Skeletal muscle tissue (tissue), 4 donors: ENCODE results near the gene LRRTM3. TPM values are rescaled to one million over a fixed set of nuclear protein-coding genes. Genes with fewer than 3 reads are reported as not detected.

Experiments
- H3K27ac ChIP-seq: one replicate; pipeline ENCODE4 v1.7.0; 2013; ENCODE audit warnings: mild to moderate bottlenecking, low read depth, low read length, inconsistent platforms
- H3K27me3 ChIP-seq, 3 donors: one replicate each; pipeline ENCODE4 v1.7.0; 2013; ENCODE audit warnings: low read length in 3 of 3; ENCODE audit not compliant: control insufficient read depth in 3 of 3, insufficient read depth in 3 of 3
- H3K36me3 ChIP-seq, 3 donors: one replicate each; pipeline ENCODE4 v1.7.0; 2013; ENCODE audit warnings: low read length in 3 of 3; ENCODE audit not compliant: control insufficient read depth in 3 of 3, insufficient read depth in 3 of 3
- H3K4me1 ChIP-seq, 3 donors: one replicate each; pipeline ENCODE4 v1.7.0; 2013; ENCODE audit warnings: low read length in 3 of 3, mild to moderate bottlenecking in 3 of 3; ENCODE audit not compliant: control insufficient read depth in 3 of 3, insufficient read depth in 3 of 3
- H3K4me3 ChIP-seq, 3 donors: one replicate each; pipeline ENCODE4 v1.7.0; 2013; ENCODE audit warnings: low read length in 3 of 3
- H3K9ac ChIP-seq, 3 donors: one replicate each; pipeline ENCODE4 v1.7.0; 2013; ENCODE audit warnings: low read length in 3 of 3, mild to moderate bottlenecking in 3 of 3, moderate library complexity in 2 of 3, low read depth in 1 of 3
- H3K9me3 ChIP-seq, 3 donors: one replicate each; pipeline ENCODE4 v1.7.0; 2013; ENCODE audit warnings: low read length in 3 of 3; ENCODE audit not compliant: control insufficient read depth in 3 of 3
- total RNA-seq: library from RNA; depleted of rRNA; stranded (reverse); fragments of >200 nt; gene quantifications from one replicate; pipeline ENCODE4 v1.2.3, GENCODE V29; 2014
- donor health status: Osteomylitis.

Gene LRRTM3
- total RNA-seq, 1 donor from 2014 or later, result 1.0 TPM

DNA sequence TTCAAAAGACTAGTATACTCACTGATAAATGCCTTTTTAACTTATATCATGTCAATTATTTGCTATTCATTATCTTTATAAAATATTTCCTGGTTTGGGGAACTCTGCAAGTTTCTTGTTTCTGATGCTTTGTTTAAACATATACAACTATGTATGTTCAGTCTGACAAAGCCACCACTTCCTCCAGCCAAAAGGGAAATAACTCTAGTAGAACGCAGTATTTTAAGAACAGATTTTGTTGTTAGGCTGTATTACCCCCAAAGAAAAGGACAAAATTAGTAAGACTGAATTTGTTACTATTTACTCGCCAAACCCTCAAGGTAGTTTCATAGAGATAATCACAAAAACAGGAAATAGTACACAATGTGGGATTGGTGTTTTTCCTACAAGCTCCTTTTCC, 78.9 kb downstream of the LRRTM3 start:
- no peaks in the 10 kb centered on the region for H3K27me3 ChIP-seq
- no peaks in the 10 kb centered on the region for H3K36me3 ChIP-seq
- no peak overlapping the region for H3K27ac ChIP-seq
- H3K9ac ChIP-seq, result no peak overlapping the region
- no peak overlapping the region for H3K4me3 ChIP-seq
- no peaks in the 10 kb centered on the region for H3K9me3 ChIP-seq
- H3K4me1 ChIP-seq, result no peaks in the 10 kb centered on the region

DNA sequence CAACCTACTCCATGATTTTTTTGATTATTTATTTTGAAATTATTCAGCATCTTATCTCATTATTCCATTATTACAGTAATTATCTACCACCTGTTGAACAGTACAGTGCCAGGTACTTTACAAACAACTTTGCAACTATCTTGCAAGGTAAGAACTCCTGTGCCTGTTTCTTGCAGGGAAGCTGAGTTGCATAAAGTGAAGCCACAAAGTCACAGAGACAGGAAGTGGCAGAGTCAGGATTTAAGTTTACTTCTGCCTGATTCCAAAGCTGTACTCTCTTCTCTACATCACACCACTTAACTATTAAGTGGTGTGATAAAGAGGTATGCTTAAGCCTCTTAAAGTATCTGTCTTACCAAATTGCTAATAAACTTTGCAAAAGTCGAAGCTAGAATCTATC, 80.1 kb downstream of the LRRTM3 start:
- H3K9ac ChIP-seq, result no peak overlapping the region
- no peaks in the 10 kb centered on the region for H3K36me3 ChIP-seq
- H3K27ac ChIP-seq, result no peak overlapping the region
- no peaks in the 10 kb centered on the region for H3K9me3 ChIP-seq
- H3K27me3 ChIP-seq, result no peaks in the 10 kb centered on the region
- H3K4me1 ChIP-seq, result no peaks in the 10 kb centered on the region
- H3K4me3 ChIP-seq, result no peak overlapping the region

DNA sequence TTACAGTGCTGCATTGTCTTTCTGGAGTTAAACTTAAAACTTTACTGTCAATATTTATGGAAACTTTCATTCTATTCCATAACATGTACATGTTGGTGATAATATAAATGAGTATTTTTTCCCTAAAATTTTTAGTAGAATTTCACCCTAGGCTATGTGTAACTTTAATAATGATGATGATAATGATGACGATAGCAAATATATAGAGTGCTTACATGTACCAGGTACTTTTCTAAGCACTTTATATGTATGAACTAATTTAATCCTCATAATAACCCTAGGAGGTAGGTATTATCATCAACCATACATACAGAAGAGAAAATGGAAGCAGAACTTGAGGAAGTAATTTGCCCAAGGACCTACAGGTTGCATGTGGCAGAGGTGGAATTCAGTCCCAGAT, 85.6 kb downstream of the LRRTM3 start:
- Histone ChIP-seq H3K36me3 (no peaks in the 10 kb centered on the region), H3K9ac (no peak overlapping the region), H3K4me3 (no peak overlapping the region), H3K27ac (no peak overlapping the region), H3K27me3 (no peaks in the 10 kb centered on the region), H3K4me1 (no peaks in the 10 kb centered on the region), H3K9me3 (no peaks in the 10 kb centered on the region)

DNA sequence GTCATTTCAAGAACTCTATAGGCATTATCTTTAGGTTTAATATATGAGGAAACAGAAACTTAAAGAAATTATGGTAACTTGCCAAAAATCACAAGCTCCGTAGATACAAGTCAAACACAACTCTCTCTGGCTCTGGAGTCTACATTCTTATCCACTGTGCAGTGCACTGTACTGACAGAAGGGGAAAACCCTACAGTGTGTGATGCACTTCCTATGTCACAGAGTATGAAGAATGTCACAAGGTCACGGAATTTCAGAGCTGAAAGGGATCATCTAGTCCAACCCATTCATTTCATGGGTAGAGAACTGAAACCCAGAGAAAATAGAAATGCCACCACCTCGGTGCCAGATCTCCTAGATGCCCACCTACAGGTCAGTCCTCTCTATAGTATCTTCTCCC, 86.1 kb downstream of the LRRTM3 start:
- Histone ChIP-seq H3K9me3 (no peaks in the 10 kb centered on the region), H3K36me3 (no peaks in the 10 kb centered on the region), H3K9ac (no peak overlapping the region), H3K27me3 (no peaks in the 10 kb centered on the region), H3K27ac (no peak overlapping the region), H3K4me1 (no peaks in the 10 kb centered on the region), H3K4me3 (no peak overlapping the region)

DNA sequence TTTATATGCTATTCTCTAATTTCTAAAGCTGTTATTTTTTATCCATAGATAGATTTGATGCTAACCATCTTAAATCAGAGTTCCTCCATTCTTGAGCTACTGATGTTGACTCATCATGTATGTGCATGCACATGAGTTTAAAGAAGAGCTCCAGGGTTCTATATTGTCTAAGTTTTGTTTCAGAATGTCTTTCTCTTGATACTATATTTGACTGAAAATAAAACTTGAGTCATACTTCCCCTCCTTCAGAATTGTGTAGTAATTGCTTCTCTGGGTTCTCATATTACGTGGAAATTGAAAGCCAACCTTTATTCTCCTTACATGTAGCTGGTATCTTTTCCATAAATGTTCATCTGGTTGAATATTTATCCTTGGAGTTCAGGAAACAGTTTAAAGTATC, 89.4 kb downstream of the LRRTM3 start:
- no peaks in the 10 kb centered on the region for H3K4me1 ChIP-seq
- H3K27ac ChIP-seq, result no peak overlapping the region
- H3K9ac ChIP-seq, result no peak overlapping the region
- no peaks in the 10 kb centered on the region for H3K36me3 ChIP-seq
- no peaks in the 10 kb centered on the region for H3K9me3 ChIP-seq
- no peaks in the 10 kb centered on the region for H3K27me3 ChIP-seq
- no peak overlapping the region for H3K4me3 ChIP-seq

DNA sequence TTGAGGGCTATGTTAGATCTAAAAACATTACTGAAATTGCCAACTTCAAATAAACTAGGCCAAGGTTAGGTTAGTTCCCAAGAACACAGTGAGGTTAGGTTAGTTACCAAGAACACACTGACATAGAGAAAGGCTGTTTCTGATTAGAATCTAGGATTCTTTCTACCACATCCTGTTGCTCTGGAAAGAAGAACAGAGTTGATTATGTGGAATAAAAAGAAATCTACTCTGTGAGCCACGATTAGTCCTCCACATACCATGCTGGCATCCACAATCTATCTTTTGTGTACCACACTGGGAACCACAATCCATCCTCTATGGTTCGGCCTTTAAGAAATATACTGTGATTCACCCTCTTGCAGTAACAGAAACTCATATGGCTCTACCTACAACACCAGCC, 91.4 kb downstream of the LRRTM3 start:
- no peaks in the 10 kb centered on the region for H3K27me3 ChIP-seq
- H3K9me3 ChIP-seq, result no peaks in the 10 kb centered on the region
- no peak overlapping the region for H3K4me3 ChIP-seq
- H3K36me3 ChIP-seq, result no peaks in the 10 kb centered on the region
- H3K9ac ChIP-seq, result no peak overlapping the region
- H3K4me1 ChIP-seq, result no peaks in the 10 kb centered on the region
- H3K27ac ChIP-seq, result no peak overlapping the region

DNA sequence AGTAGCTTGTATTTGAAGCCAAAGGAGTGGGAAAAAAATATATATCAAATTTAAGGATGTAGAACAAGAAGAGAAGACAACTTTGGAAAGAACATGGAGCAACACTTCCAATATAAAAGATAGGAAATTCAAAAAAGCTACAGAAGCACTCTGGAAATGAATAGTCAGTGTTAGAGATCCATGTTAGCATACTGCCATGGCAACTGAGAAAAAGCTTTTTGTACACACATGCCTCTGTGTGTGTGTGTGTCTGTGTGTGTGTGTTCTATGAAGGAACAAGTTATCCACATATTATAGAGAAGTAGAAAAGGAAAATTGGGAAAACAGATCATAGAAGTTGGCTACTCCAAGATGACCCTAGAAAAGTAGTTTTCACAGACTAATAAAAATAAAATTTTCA, 96.3 kb downstream of the LRRTM3 start:
- no peaks in the 10 kb centered on the region for H3K4me1 ChIP-seq
- no peaks in the 10 kb centered on the region for H3K36me3 ChIP-seq
- H3K9me3 ChIP-seq, result no peaks in the 10 kb centered on the region
- no peak overlapping the region for H3K4me3 ChIP-seq
- H3K27ac ChIP-seq, result no peak overlapping the region
- no peaks in the 10 kb centered on the region for H3K27me3 ChIP-seq
- H3K9ac ChIP-seq, result no peak overlapping the region

DNA sequence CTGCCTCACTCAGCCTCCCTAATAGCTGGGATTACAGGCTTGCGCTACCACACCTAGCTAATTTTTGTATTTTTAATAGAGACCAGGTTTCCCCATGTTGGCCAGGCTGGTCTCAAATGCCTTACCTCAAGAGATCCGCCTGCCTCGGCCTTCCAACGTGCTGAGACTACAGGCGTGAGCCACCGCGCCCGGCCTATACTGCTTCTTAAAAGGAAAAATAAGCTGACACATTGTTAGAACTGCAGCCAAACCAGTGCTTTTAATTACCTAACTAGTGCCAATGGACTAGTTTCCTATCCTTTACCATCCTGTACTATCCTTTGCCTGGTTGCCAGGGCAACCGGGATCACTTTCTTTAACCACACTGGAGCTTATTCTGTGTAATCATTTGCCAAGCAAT, 108.0 kb downstream of the LRRTM3 start:
- H3K4me3 ChIP-seq, result no peak overlapping the region
- H3K27ac ChIP-seq, result no peak overlapping the region
- H3K36me3 ChIP-seq, result no peaks in the 10 kb centered on the region
- H3K9ac ChIP-seq, result no peak overlapping the region
- H3K9me3 ChIP-seq, result no peaks in the 10 kb centered on the region
- no peaks in the 10 kb centered on the region for H3K4me1 ChIP-seq
- H3K27me3 ChIP-seq, result no peaks in the 10 kb centered on the region

DNA sequence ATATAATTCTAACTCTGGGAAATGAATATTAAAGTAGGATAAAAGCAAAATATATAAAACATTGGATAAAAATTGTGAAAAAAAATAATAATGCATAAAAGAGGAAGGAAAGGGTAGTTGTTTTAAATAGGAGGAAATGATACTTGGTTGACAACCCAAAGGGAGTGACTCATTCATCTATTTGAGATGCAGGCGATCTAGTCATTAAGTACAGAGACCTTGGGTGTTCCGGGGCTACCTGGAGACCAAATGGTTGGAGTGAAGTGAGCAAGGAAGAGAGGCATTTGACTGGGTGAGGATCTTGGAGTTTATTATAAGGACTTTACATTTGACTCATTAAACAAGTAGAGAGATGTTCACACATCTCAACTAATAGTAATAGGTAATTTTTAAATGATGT, 111.0 kb downstream of the LRRTM3 start:
- Histone ChIP-seq H3K36me3 (no peaks in the 10 kb centered on the region), H3K9ac (no peak overlapping the region), H3K27ac (no peak overlapping the region), H3K4me3 (no peak overlapping the region), H3K4me1 (no peaks in the 10 kb centered on the region), H3K27me3 (no peaks in the 10 kb centered on the region), H3K9me3 (no peaks in the 10 kb centered on the region)

DNA sequence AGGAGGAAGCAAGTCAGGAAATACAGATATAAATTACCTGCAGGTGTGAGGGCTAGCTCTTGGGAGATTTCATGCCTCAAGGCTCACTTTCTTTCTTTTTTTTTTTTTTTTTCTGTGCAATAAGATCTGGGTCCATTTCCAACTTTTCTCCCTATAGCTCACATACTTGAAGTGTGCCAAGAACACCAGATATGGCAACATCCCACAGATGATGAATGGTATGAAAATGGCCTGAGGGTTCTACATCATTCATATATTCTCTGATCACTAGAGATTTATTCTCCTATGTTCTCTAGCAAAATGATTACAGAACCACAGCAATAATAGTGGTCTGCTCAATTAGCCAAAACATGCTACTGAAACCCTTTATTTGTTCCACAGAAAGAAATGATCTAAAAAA, 117.2 kb downstream of the LRRTM3 start:
- H3K4me1 ChIP-seq, result no peaks in the 10 kb centered on the region
- H3K9ac ChIP-seq, result no peak overlapping the region
- no peaks in the 10 kb centered on the region for H3K36me3 ChIP-seq
- no peak overlapping the region for H3K4me3 ChIP-seq
- H3K27ac ChIP-seq, result no peak overlapping the region
- no peaks in the 10 kb centered on the region for H3K27me3 ChIP-seq
- no peaks in the 10 kb centered on the region for H3K9me3 ChIP-seq

DNA sequence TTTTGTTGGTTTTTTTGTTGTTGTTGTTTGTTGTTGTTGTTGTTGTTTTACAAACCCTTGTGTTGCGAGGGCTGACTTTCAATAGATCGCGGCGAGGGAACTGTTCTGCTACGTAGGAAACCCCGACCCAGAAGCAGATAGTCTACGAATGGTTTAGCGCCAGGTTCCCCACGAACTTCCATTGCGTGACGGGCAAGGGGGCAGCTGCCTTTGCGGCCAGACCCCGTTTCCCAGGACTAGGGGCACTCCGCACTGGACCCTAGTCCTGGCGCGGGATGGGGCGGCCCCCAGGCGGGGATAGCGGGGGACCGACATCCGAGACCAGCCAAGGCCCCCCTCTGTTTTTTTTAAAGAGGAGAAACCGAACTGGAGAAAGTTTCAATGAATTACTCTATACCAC, 119.6 kb downstream of the LRRTM3 start:
- H3K27me3 ChIP-seq, result no peaks in the 10 kb centered on the region

More for the DNA sequence above, 119.6 kb downstream of the LRRTM3 start:
- no peaks in the 10 kb centered on the region for H3K9me3 ChIP-seq
- no peaks in the 10 kb centered on the region for H3K36me3 ChIP-seq
- no peak overlapping the region for H3K4me3 ChIP-seq
- no peak overlapping the region for H3K9ac ChIP-seq
- H3K27ac ChIP-seq, result no peak overlapping the region
- no peaks in the 10 kb centered on the region for H3K4me1 ChIP-seq
